CD8-positive, alpha-beta memory T cell (primary cell): ENCODE measurements around the gene POLK. TPM values are rescaled to one million over a fixed set of nuclear protein-coding genes. Genes with fewer than 3 reads are reported as not detected.
A peak's percentile ranks its signal among the peaks of the same experiment; 100 is the strongest.

Experiments
- CTCF ChIA-PET: fragments of 350-600 bp; sonication (Branson Sonifier 250); formaldehyde crosslinking; loops from one replicate; lab custom pipeline; 2021; ENCODE audit warnings: antibody characterized with exemption; lab: Charles Lee
- POLR2A ChIA-PET: fragments of 350-600 bp; sonication (Branson Sonifier 250); formaldehyde crosslinking; loops from one replicate; lab custom pipeline; 2021; ENCODE audit warnings: antibody characterized with exemption; lab: Charles Lee
- DNase-seq, 5 donors: peaks; one replicate each; pipeline versions ENCODE4 v3.0.0 to v3.0.0-alpha.2; 2020 to 2022; ENCODE audit warnings: mixed read lengths in 1 of 5
- H3K27ac ChIP-seq: one replicate; pipeline ENCODE4 v1.7.0; 2013; ENCODE audit warnings: low read depth, mild to moderate bottlenecking, low read length, moderate library complexity
- H3K27me3 ChIP-seq: 2 replicates; pipeline ENCODE4 v1.7.0; 2013; ENCODE audit warnings: low read length, mild to moderate bottlenecking; ENCODE audit not compliant: insufficient read depth, poor library complexity, severe bottlenecking
- H3K36me3 ChIP-seq: 2 replicates; pipeline ENCODE4 v1.7.0; 2013; ENCODE audit warnings: mild to moderate bottlenecking, low read length, moderate library complexity; ENCODE audit not compliant: insufficient read depth
- H3K4me1 ChIP-seq: 2 replicates; pipeline ENCODE4 v1.7.0; 2013; ENCODE audit warnings: mild to moderate bottlenecking, low read length, moderate library complexity; ENCODE audit not compliant: insufficient read depth
- H3K4me3 ChIP-seq: 2 replicates; pipeline ENCODE4 v1.7.0; 2013; ENCODE audit warnings: mild to moderate bottlenecking, low read length
- H3K9me3 ChIP-seq: 2 replicates; pipeline ENCODE4 v1.7.0; 2013; ENCODE audit warnings: mild to moderate bottlenecking, low read length
- H3K27ac Mint-ChIP-seq, 8 donors: one replicate each; pipeline ENCODE4 v1.8.0; 2020 to 2021; ENCODE audit warnings: mixed read lengths in 8 of 8, mild to moderate bottlenecking in 6 of 8, inconsistent platforms in 3 of 8, moderate library complexity in 3 of 8
- H3K27me3 Mint-ChIP-seq, 2 donors: one replicate each; pipeline ENCODE4 v1.8.0; 2020 to 2021; ENCODE audit warnings: mixed read lengths in 2 of 2, mild to moderate bottlenecking in 1 of 2, moderate library complexity in 1 of 2
- H3K36me3 Mint-ChIP-seq, 3 donors: one replicate each; pipeline ENCODE4 v1.8.0; 2020 to 2021; ENCODE audit warnings: mixed read lengths in 3 of 3, inconsistent platforms in 1 of 3, mild to moderate bottlenecking in 1 of 3
- H3K4me1 Mint-ChIP-seq, 3 donors: one replicate each; pipeline ENCODE4 v1.8.0; 2020 to 2021; ENCODE audit warnings: mixed read lengths in 3 of 3, inconsistent platforms in 1 of 3, mild to moderate bottlenecking in 1 of 3
- H3K4me3 Mint-ChIP-seq, 7 donors: one replicate each; pipeline ENCODE4 v1.8.0; 2020 to 2021; ENCODE audit warnings: mixed read lengths in 7 of 7, mild to moderate bottlenecking in 6 of 7, moderate library complexity in 4 of 7, inconsistent platforms in 2 of 7
- H3K9me3 Mint-ChIP-seq, 5 donors: one replicate each; pipeline ENCODE4 v1.8.0; 2020 to 2022; ENCODE audit warnings: mixed read lengths in 5 of 5, mild to moderate bottlenecking in 3 of 5, moderate library complexity in 2 of 5, inconsistent platforms in 1 of 5
- polyA plus RNA-seq: library from polyadenylated mRNA; unstranded; fragments of 300-500 nt; fragmentation: Illumina TruSeq; gene quantifications from one replicate; pipeline ENCODE4 v1.2.3, GENCODE V29; 2021
- total RNA-seq, 2 experiments: library from RNA; stranded (reverse); gene quantifications; one replicate each; pipeline ENCODE4 v1.2.3, GENCODE V29; 2021

POLK gene
- total RNA-seq (10 to 100 TPM; 35.9 to 36.9 TPM), polyA plus RNA-seq (19.4 TPM)

DNA sequence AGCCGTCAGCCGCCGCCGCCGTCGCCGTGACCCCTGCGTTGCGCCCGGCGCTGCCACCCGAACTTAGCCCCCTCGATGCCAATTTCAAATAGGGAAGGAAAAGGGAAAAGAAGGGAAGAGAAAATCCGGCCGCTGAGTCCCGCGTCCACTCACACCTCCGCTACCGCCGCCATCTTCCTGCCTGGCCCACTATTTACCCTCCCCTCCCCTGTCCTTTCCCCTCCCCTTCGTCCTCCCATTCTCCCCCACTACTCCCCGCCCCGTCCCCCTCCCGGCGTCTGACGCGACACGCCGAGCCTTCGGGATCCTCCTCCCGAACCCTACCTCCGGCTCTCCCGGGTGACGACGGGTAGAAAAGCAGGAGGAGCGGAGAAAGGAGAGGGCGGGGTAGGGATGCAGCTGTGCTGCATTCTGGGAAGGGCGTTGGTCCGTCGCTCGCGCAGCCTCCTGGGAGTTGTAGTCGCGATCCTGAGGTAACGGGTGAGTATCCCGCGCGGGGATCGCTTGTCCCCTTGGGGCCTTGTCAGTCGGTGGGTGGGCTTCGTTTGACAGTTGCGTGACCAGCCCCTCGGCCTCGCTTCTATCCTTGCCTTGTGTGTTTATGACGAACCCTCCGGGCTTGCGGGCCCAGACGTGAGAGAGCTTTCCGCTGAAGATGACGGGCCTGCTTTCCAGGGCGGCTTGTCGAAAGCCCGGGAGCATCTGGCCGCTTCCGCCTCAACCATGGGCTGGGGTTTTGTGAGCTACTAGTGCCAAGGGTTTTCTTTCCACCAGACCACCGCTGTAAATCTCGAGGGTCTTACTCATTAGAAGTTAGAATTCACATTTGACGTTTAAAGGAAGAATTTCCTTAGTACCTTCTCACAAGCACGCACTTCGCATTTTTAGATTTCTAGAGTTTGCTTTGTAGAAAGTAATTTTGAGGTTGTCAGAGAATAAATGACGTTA lies at the start of gene POLK, which contains the start of gene CERT1:
TSS of gene POLK (plus strand) at position 457 of the 948 bp plus-strand sequence.
TSS of gene CERT1 (minus strand) at position 195 of the 948 bp plus-strand sequence. CDS start 422 bp downstream, outside the sequence.
- Histone ChIP-seq H3K4me3 (peak within 1 kb of the TSS; percentile 83), H3K27ac (peak within 1 kb of the TSS; percentile 79), H3K4me1 (peaks cover 43% of the 10 kb centered on the region), H3K27me3 (no peaks in the 10 kb centered on the region), H3K9me3 (no peaks in the 10 kb centered on the region), H3K36me3 (no peaks in the 10 kb centered on the region)
- Mint-ChIP-seq H3K4me3 (peak within 1 kb of the TSS; percentile 86 to 97 (median 95)), H3K27ac (peak within 1 kb of the TSS; percentile 92 to 98 (median 96)), H3K36me3 (peaks cover 0 to 13% (median 5%) of the 10 kb centered on the region in 3 donors), H3K9me3 (no peaks in the 10 kb centered on the region), H3K27me3 (no peaks in the 10 kb centered on the region), H3K4me1 (peaks cover 52 to 73% (median 71%) of the 10 kb centered on the region in 3 donors)
- DNase-seq: peak; percentile 86 to 95 (median 90)
- CTCF ChIA-PET: interaction anchor here (1.0 kb wide), 1 partner anchor 275 kb away, joined by 3 read pairs; the partner anchor contains the start of gene ANKRD31
- POLR2A ChIA-PET: interaction anchor here (1.2 to 2.4 kb wide), 2 partner anchors 175 to 275 kb away, joined by 3 to 10 read pairs; partner anchors contain the start of genes ANKRD31 and HMGCR

DNA sequence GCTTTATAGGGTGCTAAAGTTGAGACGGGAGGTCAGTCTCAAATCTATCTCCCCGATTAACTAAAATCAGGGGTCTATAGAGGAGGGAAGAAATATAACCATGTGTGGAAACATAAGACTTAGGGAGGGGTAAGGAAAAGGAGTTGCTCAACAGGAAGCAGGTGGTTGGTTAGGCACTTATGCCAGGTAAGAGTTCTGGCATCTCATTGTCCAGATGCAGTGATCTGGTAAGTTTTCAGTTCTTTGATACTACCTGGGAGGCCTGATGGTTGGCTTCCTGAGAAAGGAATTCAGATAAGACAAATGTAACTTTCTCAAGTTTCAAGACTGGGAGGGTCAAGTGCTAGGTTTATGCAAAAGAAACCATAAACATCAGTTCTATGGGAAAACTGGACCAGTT lies 48.0 kb upstream of the POLK start:
- Mint-ChIP-seq H3K4me1 (peaks cover 44 to 76% (median 70%) of the 10 kb centered on the region in 3 donors), H3K27me3 (no peaks in the 10 kb centered on the region), H3K4me3 (no peak overlapping the region), H3K27ac (peak overlapping the region in 4 of 8 donors; percentile 1 to 22 (median 4)), H3K9me3 (peaks cover 4 to 9% (median 7%) of the 10 kb centered on the region in 5 donors), H3K36me3 (peaks cover 11 to 26% (median 26%) of the 10 kb centered on the region in 3 donors)
- CTCF ChIA-PET: no interaction called here
- peaks cover 10% of the 10 kb centered on the region for H3K4me1 ChIP-seq
- POLR2A ChIA-PET: no interaction called here
- peaks cover 6% of the 10 kb centered on the region for H3K9me3 ChIP-seq
- DNase-seq: no peak
- H3K4me3 ChIP-seq: no peak overlapping the region
- no peaks in the 10 kb centered on the region for H3K27me3 ChIP-seq
- H3K27ac ChIP-seq: no peak overlapping the region
- no peaks in the 10 kb centered on the region for H3K36me3 ChIP-seq

DNA sequence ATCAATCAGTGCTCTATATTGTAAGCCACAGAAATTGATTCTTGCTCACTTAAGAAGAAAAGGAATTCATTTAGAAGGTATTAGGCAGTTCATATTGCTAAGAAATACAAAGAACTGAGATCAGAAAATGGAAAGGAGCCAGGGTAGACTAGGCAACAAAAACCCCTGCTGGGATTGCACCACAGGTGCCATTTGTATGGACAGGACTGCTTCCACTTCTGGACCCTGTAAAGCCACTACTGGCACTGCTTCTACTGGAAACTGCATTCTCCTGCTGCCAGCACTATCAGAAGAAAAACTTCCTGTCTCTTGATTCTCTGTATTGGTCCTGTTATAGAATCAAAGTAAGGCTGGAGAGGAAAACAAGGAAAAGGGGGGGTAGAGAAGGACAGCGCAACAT lies 46.2 kb upstream of the POLK start:
- CTCF ChIA-PET: no interaction called here
- Mint-ChIP-seq H3K4me1 (peaks cover 44 to 71% (median 69%) of the 10 kb centered on the region in 3 donors), H3K27me3 (no peaks in the 10 kb centered on the region), H3K27ac (peak overlapping the region in 5 of 8 donors; percentile 16 to 86 (median 30)), H3K4me3 (peak overlapping the region in 1 of 7 donors; percentile 41), H3K9me3 (peaks cover 18 to 25% (median 21%) of the 10 kb centered on the region in 5 donors), H3K36me3 (peaks cover 12 to 37% (median 32%) of the 10 kb centered on the region in 3 donors)
- no peak overlapping the region for H3K27ac ChIP-seq
- no peaks in the 10 kb centered on the region for H3K27me3 ChIP-seq
- no peak overlapping the region for H3K4me3 ChIP-seq
- peaks cover 7% of the 10 kb centered on the region for H3K9me3 ChIP-seq
- DNase-seq: no peak
- H3K36me3 ChIP-seq: no peaks in the 10 kb centered on the region
- H3K4me1 ChIP-seq: peaks cover 10% of the 10 kb centered on the region
- POLR2A ChIA-PET: no interaction called here

DNA sequence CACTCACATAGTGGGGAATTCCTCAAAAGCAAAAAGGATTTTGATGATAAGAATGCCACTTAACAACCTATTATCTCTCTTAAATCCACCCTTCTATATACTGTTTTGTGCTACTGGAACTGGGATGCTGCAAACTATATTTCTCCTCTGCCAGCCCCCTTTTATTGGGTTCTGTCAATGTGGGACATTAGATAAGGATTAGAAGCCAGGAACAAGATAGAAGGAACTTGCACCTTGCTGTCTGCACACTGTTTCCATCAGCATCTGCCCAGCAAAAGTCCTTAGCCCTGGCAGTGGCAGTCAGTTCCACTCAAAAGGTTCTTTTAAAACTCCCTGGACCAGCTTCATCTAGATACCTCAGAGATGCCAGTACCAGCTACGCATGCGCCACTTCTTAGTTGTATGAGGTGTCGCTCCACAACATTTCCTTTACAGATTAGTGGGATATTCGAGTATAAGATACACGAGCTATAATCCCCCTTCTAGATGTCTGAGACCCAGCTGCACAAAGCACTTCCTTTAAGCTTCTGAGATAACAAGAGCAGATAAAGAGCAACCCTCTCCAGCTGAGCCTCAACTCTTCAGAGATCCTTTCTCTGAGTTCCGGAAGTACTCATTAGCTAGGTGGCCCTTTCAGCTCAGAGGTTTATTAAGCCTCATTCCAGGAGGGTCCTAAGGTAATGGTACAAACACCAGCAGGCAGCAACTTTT lies 45.5 kb upstream of the POLK start:
- Mint-ChIP-seq H3K4me1 (peaks cover 39 to 72% (median 63%) of the 10 kb centered on the region in 3 donors), H3K4me3 (no peak overlapping the region), H3K36me3 (peaks cover 16 to 44% (median 39%) of the 10 kb centered on the region in 3 donors), H3K9me3 (peaks cover 21 to 31% (median 27%) of the 10 kb centered on the region in 5 donors), H3K27ac (peak overlapping the region in 2 of 8 donors; percentile 68 to 86), H3K27me3 (no peaks in the 10 kb centered on the region)
- ChIA-PET POLR2A (no interaction called here), CTCF (no interaction called here)
- peaks cover 10% of the 10 kb centered on the region for H3K4me1 ChIP-seq
- no peaks in the 10 kb centered on the region for H3K27me3 ChIP-seq
- peaks cover 7% of the 10 kb centered on the region for H3K9me3 ChIP-seq
- H3K36me3 ChIP-seq: no peaks in the 10 kb centered on the region
- no peak overlapping the region for H3K4me3 ChIP-seq
- no peak for DNase-seq
- H3K27ac ChIP-seq: no peak overlapping the region

DNA sequence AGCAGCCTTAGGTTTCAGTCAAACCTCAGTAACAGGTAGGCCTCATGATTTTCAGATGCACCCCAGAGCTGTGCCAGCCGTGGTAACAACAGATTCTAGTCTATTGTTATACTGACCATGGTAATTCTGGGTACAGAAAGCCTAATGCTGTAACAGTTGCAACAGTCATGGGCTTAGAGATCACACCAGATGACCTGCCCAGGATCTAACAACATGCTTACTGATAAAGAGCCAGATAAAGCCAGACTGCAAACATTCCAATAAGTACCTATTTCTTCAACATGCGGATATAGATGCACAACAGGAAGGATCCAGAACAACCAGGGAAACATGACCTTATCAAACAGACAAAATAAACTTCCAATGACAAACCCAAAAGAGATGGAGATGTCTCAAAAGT lies 43.1 kb upstream of the POLK start:
- Histone ChIP-seq H3K36me3 (no peaks in the 10 kb centered on the region), H3K9me3 (peaks cover 7% of the 10 kb centered on the region), H3K4me1 (peaks cover 10% of the 10 kb centered on the region), H3K27ac (no peak overlapping the region), H3K4me3 (no peak overlapping the region), H3K27me3 (no peaks in the 10 kb centered on the region)
- H3K27me3 Mint-ChIP-seq: no peaks in the 10 kb centered on the region
- peaks cover 28 to 71% (median 57%) of the 10 kb centered on the region in 3 donors for H3K4me1 Mint-ChIP-seq
- ChIA-PET CTCF (no interaction called here), POLR2A (no interaction called here)
- H3K9me3 Mint-ChIP-seq: peaks cover 21 to 35% (median 27%) of the 10 kb centered on the region in 5 donors
- H3K36me3 Mint-ChIP-seq: peaks cover 20 to 52% (median 38%) of the 10 kb centered on the region in 3 donors
- H3K27ac Mint-ChIP-seq: no peak overlapping the region
- DNase-seq: no peak
- no peak overlapping the region for H3K4me3 Mint-ChIP-seq

DNA sequence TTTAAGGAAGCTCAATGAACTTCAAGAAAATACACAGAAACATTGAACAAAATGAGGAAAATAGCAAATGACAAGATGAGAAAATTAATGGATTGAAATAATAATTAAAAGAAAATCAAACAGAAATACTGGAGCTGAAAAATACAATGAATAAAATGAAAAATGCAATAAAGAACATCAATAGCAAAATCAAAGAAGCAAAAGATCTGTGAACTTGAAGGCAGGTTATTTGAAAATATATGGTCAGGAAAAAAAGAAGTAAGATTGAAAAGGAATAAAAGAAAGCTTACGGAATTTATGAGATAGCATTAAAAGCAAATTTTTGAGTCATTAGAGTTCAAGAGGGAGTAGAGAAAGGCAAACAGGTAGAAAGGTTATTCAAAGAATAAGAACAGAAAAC lies 42.7 kb upstream of the POLK start:
- Histone ChIP-seq H3K9me3 (peaks cover 7% of the 10 kb centered on the region), H3K27ac (no peak overlapping the region), H3K4me1 (peaks cover 10% of the 10 kb centered on the region), H3K36me3 (no peaks in the 10 kb centered on the region), H3K27me3 (no peaks in the 10 kb centered on the region), H3K4me3 (no peak overlapping the region)
- H3K4me1 Mint-ChIP-seq: peaks cover 24 to 67% (median 53%) of the 10 kb centered on the region in 3 donors
- H3K36me3 Mint-ChIP-seq: peaks cover 18 to 52% (median 37%) of the 10 kb centered on the region in 3 donors
- no peaks in the 10 kb centered on the region for H3K27me3 Mint-ChIP-seq
- DNase-seq: no peak
- no peak overlapping the region for H3K4me3 Mint-ChIP-seq
- ChIA-PET POLR2A (no interaction called here), CTCF (no interaction called here)
- H3K27ac Mint-ChIP-seq: no peak overlapping the region
- H3K9me3 Mint-ChIP-seq: peaks cover 21 to 35% (median 27%) of the 10 kb centered on the region in 5 donors

DNA sequence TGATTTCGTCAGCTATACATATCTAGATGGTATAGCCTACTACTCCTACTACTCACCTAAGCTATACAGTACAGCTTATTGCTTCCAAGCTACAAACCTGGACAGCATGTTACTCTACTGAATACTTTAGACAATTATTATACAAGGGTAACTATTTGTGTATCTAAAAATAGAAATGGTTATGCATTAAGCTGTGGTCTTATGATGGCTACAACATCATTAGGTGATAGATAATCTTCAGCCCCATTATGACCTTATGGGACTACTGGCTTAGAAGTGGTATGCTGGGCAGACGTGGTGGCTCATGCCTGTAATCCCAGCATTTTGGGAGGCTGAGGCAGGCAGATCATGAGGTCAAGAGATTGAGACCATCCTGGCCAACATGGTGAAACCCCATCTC lies 40.5 kb upstream of the POLK start:
- Mint-ChIP-seq H3K9me3 (peaks cover 21 to 35% (median 27%) of the 10 kb centered on the region in 5 donors), H3K27ac (no peak overlapping the region), H3K36me3 (peaks cover 18 to 52% (median 40%) of the 10 kb centered on the region in 3 donors), H3K27me3 (no peaks in the 10 kb centered on the region), H3K4me3 (no peak overlapping the region), H3K4me1 (peaks cover 15 to 59% (median 45%) of the 10 kb centered on the region in 3 donors)
- Histone ChIP-seq H3K27me3 (no peaks in the 10 kb centered on the region), H3K36me3 (no peaks in the 10 kb centered on the region), H3K4me3 (no peak overlapping the region), H3K9me3 (peaks cover 7% of the 10 kb centered on the region), H3K27ac (no peak overlapping the region), H3K4me1 (peaks cover 8% of the 10 kb centered on the region)
- no peak for DNase-seq
- ChIA-PET POLR2A (interaction anchor here (0.6 kb wide), 1 partner anchor 571 kb away, joined by 5 read pairs; no protein-coding TSS in a partner anchor), CTCF (no interaction called here)
